Caco-2 (cell line): Measurements from ENCODE around the gene ZNF653. TPM values are rescaled to one million over a fixed set of nuclear protein-coding genes. Genes with fewer than 3 reads are reported as not detected.

ENCODE experiments used
- BruUV-seq: library from RNA; stranded (reverse); fragments of 400-500 nt; replicated peaks from 2 replicates; lab custom pipeline; 2021; lab: Mats Ljungman, UMichigan
- CTCF ChIA-PET: fragments of 300-600 bp; sonication (Branson Sonifier 250); formaldehyde crosslinking; loops from one replicate; lab custom pipeline; 2022; ENCODE audit warnings: antibody characterized with exemption; lab: Charles Lee
- POLR2A ChIA-PET: fragments of 300-600 bp; sonication (Branson Sonifier 250); formaldehyde crosslinking; loops from one replicate; lab custom pipeline; 2022; ENCODE audit warnings: antibody characterized with exemption; lab: Charles Lee
- DNase-seq, 2 experiments: peaks; one replicate each; pipeline versions ENCODE4 v3.0.0 to v3.0.0-alpha.2; 2020 to 2022
- H3K27me3 ChIP-seq: replicated peaks from 2 replicates; pipeline ENCODE4 v1.6.0; 2011; ENCODE audit warnings: low read length; ENCODE audit not compliant: control insufficient read depth, insufficient read depth
- H3K36me3 ChIP-seq: 2 replicates; pipeline ENCODE4 v1.5.1; 2011; ENCODE audit warnings: low read length; ENCODE audit not compliant: control insufficient read depth, insufficient read depth
- H3K4me1 ChIP-seq: fragments of 250-450 bp; sonication (Bioruptor Pico); 2 replicates; pipeline ENCODE4 v1.5.1; 2020; ENCODE audit warnings: mild to moderate bottlenecking
- H3K4me3 ChIP-seq: 2 replicates; pipeline ENCODE4 v1.5.1; 2011; ENCODE audit warnings: low read depth, mild to moderate bottlenecking, control low read depth, low read length
- H3K9me3 ChIP-seq: fragments of 250-450 bp; sonication (Bioruptor Pico); 2 replicates; pipeline ENCODE4 v1.5.1; 2020; ENCODE audit warnings: mild to moderate bottlenecking, moderate library complexity
- H3K27ac Mint-ChIP-seq: one replicate; pipeline ENCODE4 v1.8.0; 2022; ENCODE audit warnings: mixed read lengths; ENCODE audit not compliant: unreplicated experiment
- H3K27me3 Mint-ChIP-seq: one replicate; pipeline ENCODE4 v1.8.0; 2022; ENCODE audit warnings: mixed read lengths; ENCODE audit not compliant: insufficient read depth, unreplicated experiment
- H3K36me3 Mint-ChIP-seq: one replicate; pipeline ENCODE4 v1.8.0; 2022; ENCODE audit warnings: mild to moderate bottlenecking, mixed read lengths; ENCODE audit not compliant: insufficient read depth, unreplicated experiment
- H3K4me1 Mint-ChIP-seq: one replicate; pipeline ENCODE4 v1.8.0; 2022; ENCODE audit warnings: low read depth, mixed read lengths; ENCODE audit not compliant: unreplicated experiment
- H3K4me3 Mint-ChIP-seq: one replicate; pipeline ENCODE4 v1.8.0; 2022; ENCODE audit warnings: mild to moderate bottlenecking, moderate library complexity, mixed read lengths; ENCODE audit not compliant: unreplicated experiment
- H3K9me3 Mint-ChIP-seq: one replicate; pipeline ENCODE4 v1.8.0; 2022; ENCODE audit warnings: mixed read lengths; ENCODE audit not compliant: unreplicated experiment
- CTCF ChIP-seq, 2 experiments: fragments of 200-600 bp in 1 of 2; IDR thresholded peaks; 1 replicate in 1 of 2; 2 replicates in 1 of 2; pipeline versions ENCODE4 v1.5.1 to v1.8.0; 2011 to 2022; ENCODE audit warnings: antibody characterized with exemption in 1 of 2, control low read depth in 1 of 2, inconsistent platforms in 1 of 2, low read depth in 1 of 2, low read length in 1 of 2, mild to moderate bottlenecking in 1 of 2, moderate library complexity in 1 of 2; ENCODE audit not compliant: insufficient read depth in 1 of 2, severe bottlenecking in 1 of 2, unreplicated experiment in 1 of 2
- intact Hi-C: fragments of 100-400 bp; cut with micrococcal nuclease; formaldehyde crosslinking; loops from one replicate; pipeline ENCODE4 v1.10.0; 2022; ENCODE audit not compliant: unreplicated experiment
- total RNA-seq: library from RNA; stranded (reverse); gene quantifications from 2 replicates; pipeline ENCODE4 v1.2.3, GENCODE V29; 2022

ZNF653 gene
- total RNA-seq, 1 experiment from 2014 or later = 6.1 TPM

GRCh38 chr19:11540645-11541044 lies 35.0 kb upstream of the ZNF653 start:
- Histone ChIP-seq H3K4me1 (peaks cover 1% of the 10 kb centered on the region; the same call in 1 of the 2 replicates), H3K4me3 (no peak overlapping the region), H3K36me3 (no peaks in the 10 kb centered on the region), H3K9me3 (no peaks in the 10 kb centered on the region), H3K27me3 (no peaks in the 10 kb centered on the region)
- BruUV-seq = no TSS peak
- POLR2A ChIA-PET = no interaction called here
- Mint-ChIP-seq H3K36me3 (no peaks in the 10 kb centered on the region), H3K4me1 (no peaks in the 10 kb centered on the region), H3K27me3 (no peaks in the 10 kb centered on the region), H3K9me3 (no peaks in the 10 kb centered on the region), H3K27ac (no peak overlapping the region), H3K4me3 (no peak overlapping the region)
- DNase-seq = no peak
- CTCF ChIA-PET = no interaction called here
- TF ChIP-seq CTCF (IDR thresholded peaks at IDR 0.05; ENCODE audit: insufficient read depth in 1 of 2, low read depth in 1 of 2, low read length in 1 of 2, severe bottlenecking in 1 of 2, unreplicated experiment in 1 of 2) = no peak
- intact Hi-C loops = no loop called here

GRCh38 chr19:11539495-11540365 lies 34.1 kb upstream of the ZNF653 start:
- Mint-ChIP-seq H3K36me3 (no peaks in the 10 kb centered on the region), H3K27ac (no peak overlapping the region), H3K9me3 (no peaks in the 10 kb centered on the region), H3K27me3 (no peaks in the 10 kb centered on the region), H3K4me3 (peak overlapping the region; percentile 6), H3K4me1 (no peaks in the 10 kb centered on the region)
- TF ChIP-seq CTCF (IDR thresholded peaks at IDR 0.05; ENCODE audit: insufficient read depth in 1 of 2, low read depth in 1 of 2, low read length in 1 of 2, severe bottlenecking in 1 of 2, unreplicated experiment in 1 of 2) = no peak
- POLR2A ChIA-PET = no interaction called here
- CTCF ChIA-PET = no interaction called here
- no TSS peak for BruUV-seq
- intact Hi-C loops = no loop called here
- H3K27me3 ChIP-seq = no peaks in the 10 kb centered on the region
- DNase-seq = no peak
- H3K4me3 ChIP-seq = peak overlapping the region; percentile 27
- no peaks in the 10 kb centered on the region for H3K36me3 ChIP-seq
- peaks cover 4% of the 10 kb centered on the region; the same call in 1 of the 2 replicates for H3K4me1 ChIP-seq
- H3K9me3 ChIP-seq = no peaks in the 10 kb centered on the region

DNA sequence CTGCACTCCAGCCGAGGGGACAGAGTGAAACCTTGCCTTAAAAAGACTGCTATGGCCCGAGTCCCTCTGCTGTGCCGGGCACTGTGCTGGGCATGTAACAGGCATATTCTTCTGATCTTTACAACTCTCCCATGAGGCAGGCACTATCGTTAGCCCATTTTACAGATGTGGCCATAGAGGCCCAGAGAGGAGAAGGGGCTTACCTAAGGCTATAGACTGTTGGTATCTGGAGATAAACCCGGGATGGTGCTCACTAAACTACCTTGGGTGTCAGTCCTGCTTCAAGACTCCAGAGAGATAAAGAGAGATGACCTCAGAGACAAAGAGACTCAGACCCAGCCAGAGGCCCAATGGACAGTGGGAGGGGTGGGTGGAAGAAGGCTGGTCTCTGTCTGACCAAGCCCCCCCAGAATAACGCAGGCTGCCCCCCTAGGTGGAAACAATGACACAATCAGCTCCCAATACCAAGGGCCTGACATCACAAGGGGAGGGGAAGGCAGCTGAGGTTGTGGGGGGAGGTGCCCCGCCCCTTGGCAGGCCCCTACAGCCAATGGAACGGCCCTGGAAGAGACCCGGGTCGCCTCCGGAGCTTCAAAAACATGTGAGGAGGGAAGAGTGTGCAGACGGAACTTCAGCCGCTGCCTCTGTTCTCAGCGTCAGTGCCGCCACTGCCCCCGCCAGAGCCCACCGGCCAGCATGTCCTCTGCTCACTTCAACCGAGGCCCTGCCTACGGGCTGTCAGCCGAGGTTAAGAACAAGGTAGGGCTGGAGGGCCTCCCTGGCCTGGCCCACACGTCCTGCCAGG lies 32.8 kb upstream of the ZNF653 start, which contains the start of gene CNN1:
TSS of gene CNN1 (plus strand) at position 620 of the 805 bp plus-strand sequence. CDS start at position 697, 77 bp downstream.
- ChIA-PET CTCF (interaction anchor here (0.6 kb wide), 1 partner anchor 100 kb away, joined by 3 read pairs; no protein-coding TSS in a partner anchor), POLR2A (no interaction called here)
- H3K9me3 Mint-ChIP-seq = no peaks in the 10 kb centered on the region
- Histone ChIP-seq H3K9me3 (no peaks in the 10 kb centered on the region), H3K27me3 (no peaks in the 10 kb centered on the region), H3K36me3 (no peaks in the 10 kb centered on the region), H3K4me3 (no peak within 1 kb of the TSS), H3K4me1 (peaks cover 4% of the 10 kb centered on the region; the same call in 1 of the 2 replicates)
- no peaks in the 10 kb centered on the region for H3K4me1 Mint-ChIP-seq
- peak within 1 kb of the TSS; percentile 6 for H3K4me3 Mint-ChIP-seq
- peak in 1 of 2 experiments; percentile 25 for DNase-seq
- no peaks in the 10 kb centered on the region for H3K27me3 Mint-ChIP-seq
- no peak within 1 kb of the TSS for H3K27ac Mint-ChIP-seq
- intact Hi-C loops = no loop called here
- TF ChIP-seq CTCF (IDR thresholded peaks at IDR 0.05; ENCODE audit: insufficient read depth in 1 of 2, low read depth in 1 of 2, low read length in 1 of 2, severe bottlenecking in 1 of 2, unreplicated experiment in 1 of 2) = no peak
- no peaks in the 10 kb centered on the region for H3K36me3 Mint-ChIP-seq
- BruUV-seq = no TSS peak
